Activated T-helper 17 cell treated with anti-CD3 and anti-CD28 coated beads, Interleukin-2, amount 50 U/mL, for 72 hours (primary cell): ENCODE data around the gene PRDX5. TPM values are rescaled to one million over a fixed set of nuclear protein-coding genes. Genes with fewer than 3 reads are reported as not detected.

Experiments
- ATAC-seq: fragments of 150-1000 bp; cut with Tn5 transposase; replicated peaks from 2 replicates; pipeline ENCODE4 v1.10.0; 2021; ENCODE audit warnings: mild to moderate bottlenecking, moderate library complexity
- H3K27ac Mint-ChIP-seq: one replicate; pipeline ENCODE4 v1.8.0; 2022; ENCODE audit warnings: mixed read lengths
- H3K27me3 Mint-ChIP-seq: one replicate; pipeline ENCODE4 v1.8.0; 2022; ENCODE audit warnings: mixed read lengths
- H3K36me3 Mint-ChIP-seq: one replicate; pipeline ENCODE4 v1.8.0; 2022; ENCODE audit warnings: low read depth, mild to moderate bottlenecking, mixed read lengths
- H3K4me1 Mint-ChIP-seq: one replicate; pipeline ENCODE4 v1.8.0; 2022; ENCODE audit warnings: mixed read lengths
- H3K4me3 Mint-ChIP-seq: one replicate; pipeline ENCODE4 v1.8.0; 2022; ENCODE audit warnings: mild to moderate bottlenecking, mixed read lengths
- H3K9me3 Mint-ChIP-seq: one replicate; pipeline ENCODE4 v1.8.0; 2022; ENCODE audit warnings: mixed read lengths
- total RNA-seq, 2 donors: library from RNA; stranded (reverse); gene quantifications; one replicate each; pipeline ENCODE4 v1.2.3, GENCODE V29; 2022

PRDX5 gene
- total RNA-seq: 100 to 1,000 TPM; 124 to 164 TPM

- peaks cover 74% of the 10 kb centered on the region for H3K36me3 Mint-ChIP-seq
Observed at GRCh38 chr11:64317961-64318765, at the start of gene PRDX5. PRDX5 (plus strand) TSS chr11:64318121; CDS start chr11:64318216, 95 bp downstream.

DNA sequence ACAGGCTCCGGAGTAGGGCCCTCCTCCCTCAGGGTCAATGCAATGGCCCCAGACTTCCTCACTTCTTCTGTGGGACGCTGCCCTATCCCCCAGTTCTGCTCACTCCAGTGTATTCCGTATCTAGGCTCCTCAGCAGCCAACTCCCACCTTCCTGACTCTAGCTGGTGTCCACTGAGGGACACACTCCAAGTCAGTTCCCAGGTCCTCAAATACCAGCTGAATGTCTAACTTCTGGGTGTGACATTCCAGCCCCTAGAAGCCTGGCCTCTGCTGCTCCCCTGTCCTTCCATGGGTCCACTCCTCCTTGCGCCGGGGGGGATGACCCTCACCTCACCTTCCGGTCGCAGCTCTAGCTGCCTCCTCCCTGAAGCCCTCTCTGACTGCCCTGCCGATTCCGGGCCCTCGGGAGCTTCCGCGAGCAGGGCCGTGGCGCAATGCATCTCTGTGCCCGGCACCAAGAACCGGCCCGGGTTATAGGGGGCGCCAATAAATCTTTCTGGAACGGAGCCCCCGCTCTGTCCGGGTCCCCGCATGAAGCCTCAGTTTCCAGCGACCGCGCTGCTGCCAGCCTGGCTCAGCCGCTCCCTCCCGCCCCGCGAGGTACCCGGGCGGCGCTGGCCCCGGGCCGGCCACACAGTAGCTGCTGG, 48.9 kb upstream of the PRDX5 start:
- H3K27ac Mint-ChIP-seq: peak overlapping the region; percentile 96
- H3K4me1 Mint-ChIP-seq: peaks cover 18% of the 10 kb centered on the region
- H3K4me3 Mint-ChIP-seq: peak overlapping the region; percentile 96
- H3K9me3 Mint-ChIP-seq: no peaks in the 10 kb centered on the region
- H3K27me3 Mint-ChIP-seq: no peaks in the 10 kb centered on the region
- H3K36me3 Mint-ChIP-seq: peaks cover 24% of the 10 kb centered on the region
- peak; percentile 7 for ATAC-seq

More at GRCh38 chr11:64317961-64318765, at the start of gene PRDX5:
- peak; percentile 86 for ATAC-seq
- H3K27ac Mint-ChIP-seq: peak within 1 kb of the TSS; percentile 97
- no peaks in the 10 kb centered on the region for H3K27me3 Mint-ChIP-seq
- peak within 1 kb of the TSS; percentile 92 for H3K4me3 Mint-ChIP-seq
- no peaks in the 10 kb centered on the region for H3K9me3 Mint-ChIP-seq
- H3K4me1 Mint-ChIP-seq: peaks cover 23% of the 10 kb centered on the region

- peak; percentile 88 for ATAC-seq
- peak overlapping the region; percentile 96 for H3K4me3 Mint-ChIP-seq
- peaks cover 24% of the 10 kb centered on the region for H3K36me3 Mint-ChIP-seq
- peak overlapping the region; percentile 96 for H3K27ac Mint-ChIP-seq
- H3K27me3 Mint-ChIP-seq: no peaks in the 10 kb centered on the region
- peaks cover 18% of the 10 kb centered on the region for H3K4me1 Mint-ChIP-seq
- H3K9me3 Mint-ChIP-seq: no peaks in the 10 kb centered on the region
Observed at GRCh38 chr11:64269540-64270220, 48.2 kb upstream of the PRDX5 start.

DNA sequence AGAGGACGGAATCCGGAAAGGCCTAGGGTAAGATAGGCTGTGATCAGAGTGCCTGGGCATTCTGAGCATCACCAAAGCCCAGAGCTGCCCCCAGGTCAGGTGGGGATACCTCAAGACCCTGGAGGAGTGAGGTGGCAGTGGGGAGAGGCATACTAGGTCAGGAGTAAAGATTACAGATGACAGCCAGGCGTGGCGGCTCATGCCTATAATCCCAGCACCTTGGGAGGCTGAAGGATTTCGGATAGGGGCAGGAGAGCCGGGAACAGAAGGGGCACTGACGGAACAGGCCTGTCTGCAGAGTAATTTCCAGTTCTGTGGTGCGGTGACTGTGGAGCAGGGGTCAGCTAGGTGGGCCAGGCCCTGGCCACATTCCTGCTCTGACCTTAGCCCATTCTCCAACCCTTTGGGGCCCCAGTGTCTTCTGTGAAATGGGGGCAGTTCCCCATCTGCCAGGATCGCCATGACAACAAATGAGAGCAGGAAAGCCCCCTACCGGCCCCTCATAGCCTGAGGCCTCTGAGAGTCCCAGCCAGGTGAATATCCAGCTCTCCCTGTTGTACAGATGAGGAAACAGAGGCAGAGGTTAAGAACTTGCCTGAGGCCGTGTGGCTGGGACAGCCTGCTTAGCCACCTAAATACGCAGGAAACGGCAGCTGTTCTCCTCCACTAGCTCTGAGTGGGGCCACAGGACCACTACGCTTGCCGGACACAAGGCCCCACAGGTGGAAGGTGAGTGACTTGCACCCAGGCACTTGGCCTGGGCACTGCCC, 42.7 kb upstream of the PRDX5 start:
- H3K9me3 Mint-ChIP-seq: no peaks in the 10 kb centered on the region
- H3K4me1 Mint-ChIP-seq: peaks cover 8% of the 10 kb centered on the region
- no peak overlapping the region for H3K4me3 Mint-ChIP-seq
- ATAC-seq: no peak
- H3K27ac Mint-ChIP-seq: no peak overlapping the region
- H3K36me3 Mint-ChIP-seq: peaks cover 31% of the 10 kb centered on the region
- H3K27me3 Mint-ChIP-seq: no peaks in the 10 kb centered on the region

- H3K27me3 Mint-ChIP-seq: no peaks in the 10 kb centered on the region
- ATAC-seq: no peak
- peaks cover 27% of the 10 kb centered on the region for H3K36me3 Mint-ChIP-seq
- H3K9me3 Mint-ChIP-seq: no peaks in the 10 kb centered on the region
- peaks cover 8% of the 10 kb centered on the region for H3K4me1 Mint-ChIP-seq
- no peak overlapping the region for H3K4me3 Mint-ChIP-seq
- no peak overlapping the region for H3K27ac Mint-ChIP-seq
Observed at GRCh38 chr11:64275841-64276240, 42.1 kb upstream of the PRDX5 start.

DNA sequence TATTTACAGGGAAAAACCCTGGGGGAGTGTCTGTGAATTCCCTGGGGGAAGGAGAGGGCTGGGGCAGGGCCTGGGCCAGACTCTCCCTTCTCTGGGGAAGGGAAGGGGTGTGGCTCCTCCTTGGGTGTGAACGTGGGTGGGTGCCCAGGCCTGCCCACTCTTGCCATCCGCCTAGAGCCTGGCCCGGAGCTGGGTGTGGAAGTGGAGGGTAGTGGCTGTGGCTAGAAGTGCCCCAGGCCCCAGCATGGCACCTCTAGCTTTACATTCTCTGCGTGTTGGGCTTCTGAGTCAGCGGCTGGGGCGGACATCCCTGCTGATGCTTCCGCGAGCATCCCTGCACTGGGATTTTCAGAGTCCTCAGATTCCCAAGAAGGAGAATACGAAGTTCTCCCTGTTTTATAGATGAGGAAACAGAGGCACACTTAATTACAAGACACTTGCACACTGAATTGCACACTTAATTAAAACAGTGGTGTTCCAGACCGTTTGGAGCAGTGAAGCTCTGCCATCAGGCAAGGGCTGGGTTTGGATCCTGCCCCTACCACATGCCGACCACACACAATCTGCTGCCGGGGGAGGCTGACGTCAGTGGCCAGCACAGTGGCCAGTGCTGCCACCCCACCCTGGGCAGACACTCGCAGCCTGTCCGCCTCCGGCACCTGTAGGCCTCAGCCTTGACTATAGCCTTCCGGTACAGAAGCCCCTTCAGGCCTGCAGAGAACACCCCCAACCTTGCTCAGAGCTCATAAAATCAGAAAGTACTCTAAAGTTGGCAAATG, 41.1 kb upstream of the PRDX5 start:
- Mint-ChIP-seq H3K27me3 (no peaks in the 10 kb centered on the region), H3K27ac (no peak overlapping the region)

GRCh38 chr11:64278576-64279190, 39.2 kb upstream of the PRDX5 start:
- Mint-ChIP-seq H3K4me3 (no peak overlapping the region), H3K4me1 (peaks cover 9% of the 10 kb centered on the region), H3K27me3 (no peaks in the 10 kb centered on the region), H3K9me3 (no peaks in the 10 kb centered on the region), H3K36me3 (peaks cover 38% of the 10 kb centered on the region), H3K27ac (peak overlapping the region; percentile 9)
- no peak for ATAC-seq

More for the DNA sequence above, 41.1 kb upstream of the PRDX5 start:
- Mint-ChIP-seq H3K4me3 (no peak overlapping the region), H3K36me3 (peaks cover 35% of the 10 kb centered on the region), H3K4me1 (peaks cover 11% of the 10 kb centered on the region), H3K9me3 (no peaks in the 10 kb centered on the region)
- ATAC-seq: no peak

- no peak for ATAC-seq
- Mint-ChIP-seq H3K27me3 (no peaks in the 10 kb centered on the region), H3K36me3 (peaks cover 33% of the 10 kb centered on the region), H3K9me3 (no peaks in the 10 kb centered on the region), H3K27ac (peak overlapping the region; percentile 38), H3K4me1 (peaks cover 14% of the 10 kb centered on the region), H3K4me3 (peak overlapping the region; percentile 80)
Observed at GRCh38 chr11:64281957-64282770, 35.8 kb upstream of the PRDX5 start.

DNA sequence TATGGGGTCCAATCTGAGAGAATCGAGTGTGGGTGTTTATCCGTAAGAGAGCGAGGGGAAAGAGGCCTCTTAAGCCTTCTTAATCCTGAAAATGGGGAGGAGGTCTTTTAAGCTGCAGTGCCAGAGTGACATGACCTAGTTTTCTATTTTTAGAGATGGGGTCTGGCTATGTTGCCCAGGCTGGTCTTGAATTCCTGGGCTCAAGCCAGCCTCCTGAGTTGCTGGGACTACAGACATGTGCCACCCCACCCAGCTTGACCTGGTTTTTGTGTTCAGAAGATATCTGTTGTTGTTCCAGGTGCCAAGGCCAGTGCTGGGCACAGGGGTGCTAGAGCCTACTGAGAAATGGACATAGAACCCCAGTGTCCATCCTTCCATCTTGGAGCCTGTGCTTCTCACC, 34.8 kb upstream of the PRDX5 start:
- Mint-ChIP-seq H3K4me1 (peaks cover 14% of the 10 kb centered on the region), H3K9me3 (no peaks in the 10 kb centered on the region), H3K27ac (peak overlapping the region; percentile 75), H3K36me3 (peaks cover 33% of the 10 kb centered on the region), H3K27me3 (no peaks in the 10 kb centered on the region), H3K4me3 (peak overlapping the region; percentile 80)
- ATAC-seq: no peak

GRCh38 chr11:64284048-64284961, 33.6 kb upstream of the PRDX5 start, which contains the start of gene BAD:
BAD (minus strand) TSS chr11:64284665; CDS start chr11:64284368, 297 bp downstream.
- no peaks in the 10 kb centered on the region for H3K27me3 Mint-ChIP-seq
- H3K4me3 Mint-ChIP-seq: peak within 1 kb of the TSS; percentile 80
- peak; percentile 94 for ATAC-seq
- peak within 1 kb of the TSS; percentile 75 for H3K27ac Mint-ChIP-seq
- peaks cover 10% of the 10 kb centered on the region for H3K4me1 Mint-ChIP-seq
- H3K9me3 Mint-ChIP-seq: no peaks in the 10 kb centered on the region
- H3K36me3 Mint-ChIP-seq: peaks cover 26% of the 10 kb centered on the region

DNA sequence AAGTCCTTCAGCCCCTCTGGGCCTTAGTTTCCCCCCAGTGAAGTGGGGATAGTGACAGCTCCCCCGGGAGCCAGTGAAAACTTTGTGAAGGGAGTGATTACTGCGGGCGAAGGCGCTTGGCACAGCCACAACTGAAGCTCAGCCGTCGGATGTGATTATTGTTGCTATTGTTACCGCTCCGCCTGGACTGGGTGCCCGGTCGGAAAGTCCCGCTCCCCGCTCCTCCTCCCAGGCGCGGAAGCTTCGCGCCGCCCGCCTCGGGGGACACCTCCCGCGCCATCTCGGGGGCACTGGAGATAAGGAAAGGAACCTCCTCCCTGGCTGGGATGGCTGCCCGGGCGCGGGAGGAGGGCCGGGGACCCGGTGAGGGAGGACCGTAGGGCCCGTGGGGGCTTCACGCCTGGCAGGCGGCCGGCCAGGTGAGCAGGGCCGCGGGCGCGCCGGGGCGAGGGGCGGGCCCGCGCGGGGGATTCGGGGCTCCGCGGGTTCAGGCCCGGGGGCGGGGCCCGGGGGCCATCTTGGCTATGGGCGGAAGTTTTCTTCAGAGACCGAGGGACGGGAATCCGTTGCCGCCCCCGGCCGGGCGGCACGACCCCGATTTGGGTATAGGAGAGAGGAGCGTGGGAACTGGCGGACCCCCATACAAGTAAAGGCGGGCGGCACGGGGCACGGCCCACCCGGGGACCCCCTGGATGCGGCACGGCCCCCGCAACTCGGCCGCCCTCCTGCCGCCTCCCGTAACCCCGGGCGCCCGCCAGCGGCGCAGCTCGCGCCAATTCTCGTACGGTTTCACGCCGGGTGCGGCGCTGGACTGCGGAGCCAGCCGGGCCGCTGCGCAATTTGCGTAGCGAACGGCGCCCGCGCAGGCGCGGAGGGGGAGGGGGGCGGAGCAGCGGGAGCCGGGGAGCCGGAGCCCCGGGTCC, 32.7 kb upstream of the PRDX5 start, which contains the start of gene GPR137:
Gene GPR137 (plus strand): TSS at position 887 of the 923 bp plus-strand sequence. CDS start 677 bp downstream, outside the sequence.
- H3K27ac Mint-ChIP-seq: peak within 1 kb of the TSS; percentile 90
- H3K9me3 Mint-ChIP-seq: no peaks in the 10 kb centered on the region
- H3K4me3 Mint-ChIP-seq: peak within 1 kb of the TSS; percentile 80
- H3K27me3 Mint-ChIP-seq: no peaks in the 10 kb centered on the region
- ATAC-seq: peak; percentile 68
- H3K36me3 Mint-ChIP-seq: peaks cover 19% of the 10 kb centered on the region
- peaks cover 10% of the 10 kb centered on the region for H3K4me1 Mint-ChIP-seq
